Lower leg skin (tissue), 4 donors: ENCODE measurements around the gene PPP4R3B. TPM values are rescaled to one million over a fixed set of nuclear protein-coding genes. Genes with fewer than 3 reads are reported as not detected.

ENCODE experiments used
- DNase-seq, 2 donors: peaks; one replicate each; pipeline ENCODE4 v3.0.0-alpha.2; 2019; ENCODE audit warnings: low spot score in 2 of 2
- H3K4me3 ChIP-seq: fragments of 200-600 bp; sonication (generic); 2 replicates; pipeline ENCODE4 v1.5.1; 2017; ENCODE audit warnings: mild to moderate bottlenecking, low read depth; ENCODE audit not compliant: poor library complexity, severe bottlenecking
- CTCF ChIP-seq, 3 donors: fragments of 450-650 bp; IDR thresholded peaks; one replicate each; pipeline ENCODE4 v1.5.1; 2016; ENCODE audit warnings: antibody characterized with exemption in 3 of 3, mild to moderate bottlenecking in 3 of 3, moderate library complexity in 2 of 3
- POLR2A ChIP-seq, 2 donors: fragments of 450-650 bp; IDR thresholded peaks; one replicate each; pipeline ENCODE4 v1.6.1; 2016 to 2017; ENCODE audit warnings: antibody characterized with exemption in 2 of 2, mild to moderate bottlenecking in 1 of 2, moderate library complexity in 1 of 2
- WGBS, 2 donors: methylation state at CpG; one replicate each; pipeline ENCODE4 v1.1.5; 2018; 5-methylcytosine and 5-hydroxymethylcytosine counted together
- intact Hi-C: fragments of 100-400 bp; cut with DNase I; formaldehyde crosslinking; loops from one replicate; pipeline ENCODE4 v1.15.0; 2023; ENCODE audit warnings: low total_unique reads
- total RNA-seq, 4 donors: library from RNA; depleted of rRNA; stranded (reverse); fragments of >200 nt; gene quantifications; one replicate each; pipeline ENCODE4 v1.1.0, GENCODE V29; 2016

Gene PPP4R3B
- total RNA-seq: 10 to 100 TPM; 46.8 to 57.8 (median 48.8) TPM

- intact Hi-C loops: no loop called here
- 0 to 1% methylated on average over 65 to 81 of the region's 82 CpGs for WGBS, 2 donors
- peak; percentile 99 to 100 for DNase-seq
Observed at GRCh38 chr2:55617175-55618024, at the start of gene PPP4R3B. Gene PPP4R3B (minus strand): TSS chr2:55617622. CDS start chr2:55617285, 337 bp downstream.

GRCh38 chr2:55653255-55653654 lies 35.8 kb upstream of the PPP4R3B start:
- no peak overlapping the region for H3K4me3 ChIP-seq
- no peak for TF ChIP-seq CTCF (IDR thresholded peaks at IDR 0.05)
- TF ChIP-seq POLR2A (IDR thresholded peaks at IDR 0.05): no peak
- DNase-seq: no peak
- intact Hi-C loops: no loop called here
- WGBS, 2 donors: 96 to 100% methylated on average over 2 of the region's 2 CpGs

More at GRCh38 chr2:55617175-55618024, at the start of gene PPP4R3B:
- TF ChIP-seq CTCF (IDR thresholded peaks at IDR 0.05) (peak in 1 of 3 donors; percentile 79), POLR2A (IDR thresholded peaks at IDR 0.05) (peak in 1 of 2 donors; percentile 81)
- peak within 1 kb of the TSS; percentile 98 for H3K4me3 ChIP-seq

GRCh38 chr2:55649211-55649610 lies 31.8 kb upstream of the PPP4R3B start:
- 100% methylated on average over 1 of the region's 1 CpG for whole genome bisulfite sequencing, 2 donors
- intact Hi-C loops: no loop called here
- no peak for TF ChIP-seq POLR2A (IDR thresholded peaks at IDR 0.05)
- no peak for TF ChIP-seq CTCF (IDR thresholded peaks at IDR 0.05)

GRCh38 chr2:55636831-55637230 lies 19.4 kb upstream of the PPP4R3B start:
- intact Hi-C loops: no loop called here
- no peak for TF ChIP-seq CTCF (IDR thresholded peaks at IDR 0.05)
- no peak for TF ChIP-seq POLR2A (IDR thresholded peaks at IDR 0.05)
- no peak overlapping the region for H3K4me3 ChIP-seq
- DNase-seq: no peak
- WGBS, 2 donors: 93 to 94% methylated on average over 3 of the region's 3 CpGs

More at GRCh38 chr2:55649211-55649610, 31.8 kb upstream of the PPP4R3B start:
- H3K4me3 ChIP-seq: no peak overlapping the region
- no peak for DNase-seq

GRCh38 chr2:55628931-55629330 lies 11.5 kb upstream of the PPP4R3B start:
- H3K4me3 ChIP-seq: no peak overlapping the region
- 93 to 97% methylated on average over 2 of the region's 2 CpGs for WGBS, 2 donors
- intact Hi-C loops: no loop called here
- TF ChIP-seq CTCF (IDR thresholded peaks at IDR 0.05): no peak
- no peak for TF ChIP-seq POLR2A (IDR thresholded peaks at IDR 0.05)
- no peak for DNase-seq
